ENCODE data around the gene NIPBL. TPM values are rescaled to one million over a fixed set of nuclear protein-coding genes. Genes with fewer than 3 reads are reported as not detected.

Gene NIPBL
- polyA plus RNA-seq, 1 of the 3 experiments (the other 2 are of a cell fraction) = 5.2 TPM

DNA sequence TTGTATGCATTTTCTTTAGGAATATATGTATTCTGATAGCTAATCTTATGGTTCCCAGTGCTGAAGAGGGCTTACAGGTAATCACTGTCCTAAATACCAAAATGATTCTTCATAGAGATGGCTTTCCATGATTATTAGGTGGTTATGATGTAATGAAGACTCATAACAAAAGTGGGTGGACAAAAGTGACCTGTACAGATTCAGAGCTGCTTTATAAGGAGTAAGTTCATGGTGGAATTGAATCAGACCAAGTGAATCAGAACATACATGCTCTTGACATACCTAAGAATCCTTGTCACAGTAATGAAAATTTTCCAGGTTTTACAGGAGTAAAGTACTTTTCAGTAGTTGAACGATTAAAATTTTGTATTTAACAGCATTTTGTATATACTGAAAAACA lies 105.6 kb downstream of the NIPBL start:
- ChIA-PET POLR2A (no interaction called here), CTCF (interaction anchor here (1.0 kb wide), 1 partner anchor 112 kb away, joined by 3 read pairs; no protein-coding TSS in a partner anchor)
- Histone ChIP-seq H3K4me2 (no peak overlapping the region), H3K36me3 (replicated peaks in 1 of 2; ENCODE audit: control insufficient read depth in 1 of 2, insufficient read depth in 2 of 2, low read length in 1 of 2) (peaks cover 23 to 51% of the 10 kb centered on the region in 2 experiments), H3K27ac (ENCODE audit: low read depth in 2 of 2, low read length in 1 of 2) (no peak overlapping the region), H3K9me3 (no peaks in the 10 kb centered on the region; the same call in 1 of the 2 replicates), H3K4me3 (ENCODE audit: low read depth in 2 of 2, low read length in 1 of 2) (no peak overlapping the region), H3K9ac (no peak overlapping the region), H4K20me1 (ENCODE audit: insufficient read depth) (no peaks in the 10 kb centered on the region; the same call in 1 of the 2 replicates), H3K9me2 (no peaks in the 10 kb centered on the region; the same call in 1 of the 2 replicates), H3K79me2 (ENCODE audit: insufficient read depth) (peaks cover 67% of the 10 kb centered on the region), H3K4me1 (ENCODE audit: control insufficient read depth in 1 of 2, insufficient read depth in 2 of 2, low read depth in 1 of 2, low read length in 1 of 2) (no peaks in the 10 kb centered on the region; a peak in 1 of 4 replicates), H2AFZ (ENCODE audit: low read depth) (no peak overlapping the region), H3K27me3 (ENCODE audit: insufficient read depth) (no peaks in the 10 kb centered on the region), H3F3A (replicated peaks; ENCODE audit: insufficient read depth) (peaks cover 7% of the 10 kb centered on the region)
- TF ChIP-seq, protein P1, sequence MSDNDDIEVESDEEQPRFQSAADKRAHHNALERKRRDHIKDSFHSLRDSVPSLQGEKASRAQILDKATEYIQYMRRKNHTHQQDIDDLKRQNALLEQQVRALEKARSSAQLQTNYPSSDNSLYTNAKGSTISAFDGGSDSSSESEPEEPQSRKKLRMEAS (IDR thresholded peaks at IDR 0.05; ENCODE audit: low read depth) = no peak
- TF ChIP-seq, protein P2, sequence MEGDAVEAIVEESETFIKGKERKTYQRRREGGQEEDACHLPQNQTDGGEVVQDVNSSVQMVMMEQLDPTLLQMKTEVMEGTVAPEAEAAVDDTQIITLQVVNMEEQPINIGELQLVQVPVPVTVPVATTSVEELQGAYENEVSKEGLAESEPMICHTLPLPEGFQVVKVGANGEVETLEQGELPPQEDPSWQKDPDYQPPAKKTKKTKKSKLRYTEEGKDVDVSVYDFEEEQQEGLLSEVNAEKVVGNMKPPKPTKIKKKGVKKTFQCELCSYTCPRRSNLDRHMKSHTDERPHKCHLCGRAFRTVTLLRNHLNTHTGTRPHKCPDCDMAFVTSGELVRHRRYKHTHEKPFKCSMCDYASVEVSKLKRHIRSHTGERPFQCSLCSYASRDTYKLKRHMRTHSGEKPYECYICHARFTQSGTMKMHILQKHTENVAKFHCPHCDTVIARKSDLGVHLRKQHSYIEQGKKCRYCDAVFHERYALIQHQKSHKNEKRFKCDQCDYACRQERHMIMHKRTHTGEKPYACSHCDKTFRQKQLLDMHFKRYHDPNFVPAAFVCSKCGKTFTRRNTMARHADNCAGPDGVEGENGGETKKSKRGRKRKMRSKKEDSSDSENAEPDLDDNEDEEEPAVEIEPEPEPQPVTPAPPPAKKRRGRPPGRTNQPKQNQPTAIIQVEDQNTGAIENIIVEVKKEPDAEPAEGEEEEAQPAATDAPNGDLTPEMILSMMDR (IDR thresholded peaks at IDR 0.05) = no peak
- no peak for TF ChIP-seq NFIC (IDR thresholded peaks at IDR 0.05; ENCODE audit: borderline replicate concordance)
- no peak for TF ChIP-seq NRF1 (IDR thresholded peaks at IDR 0.05; ENCODE audit: low read depth, low read length)
- no peak for TF ChIP-seq EZH2phosphoT487 (IDR thresholded peaks at IDR 0.05; ENCODE audit: borderline replicate concordance, low read depth)
- TF ChIP-seq SIN3A (IDR thresholded peaks at IDR 0.05; ENCODE audit: borderline replicate concordance, low read depth, low read length) = no peak
- DNase-seq = no peak
- WGBS (ENCODE audit: low lambda C conversion rate) = 93% methylated on average over 1 of the region's 1 CpG

DNA sequence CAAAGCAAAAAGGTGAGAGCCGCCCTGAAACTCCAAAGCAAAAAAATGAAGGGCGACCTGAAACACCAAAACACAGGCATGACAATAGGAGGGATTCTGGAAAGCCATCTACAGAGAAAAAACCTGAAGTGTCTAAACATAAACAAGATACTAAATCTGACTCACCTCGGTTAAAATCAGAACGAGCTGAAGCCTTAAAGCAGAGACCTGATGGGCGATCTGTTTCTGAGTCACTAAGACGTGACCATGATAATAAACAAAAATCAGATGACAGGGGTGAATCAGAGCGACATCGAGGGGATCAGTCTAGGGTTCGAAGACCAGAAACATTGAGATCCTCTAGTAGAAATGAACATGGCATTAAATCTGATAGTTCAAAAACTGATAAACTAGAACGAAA lies 108.8 kb downstream of the NIPBL start:
- no peaks in the 10 kb centered on the region; the same call in 1 of the 2 replicates for H3K9me2 ChIP-seq
- H3K36me3 ChIP-seq (replicated peaks in 1 of 2; ENCODE audit: control insufficient read depth in 1 of 2, insufficient read depth in 2 of 2, low read length in 1 of 2) = peaks cover 22 to 40% of the 10 kb centered on the region in 2 experiments
- no peak overlapping the region for H3K27ac ChIP-seq (ENCODE audit: low read depth in 2 of 2, low read length in 1 of 2)
- no peaks in the 10 kb centered on the region; a peak in 1 of 4 replicates for H3K4me1 ChIP-seq (ENCODE audit: control insufficient read depth in 1 of 2, insufficient read depth in 2 of 2, low read depth in 1 of 2, low read length in 1 of 2)
- H2AFZ ChIP-seq (ENCODE audit: low read depth) = no peak overlapping the region
- no peaks in the 10 kb centered on the region for H3K27me3 ChIP-seq (ENCODE audit: insufficient read depth)
- peaks cover 6% of the 10 kb centered on the region; the same call in 1 of the 2 replicates for H4K20me1 ChIP-seq (ENCODE audit: insufficient read depth)
- DNase-seq = no peak
- POLR2A ChIA-PET = no interaction called here
- no peaks in the 10 kb centered on the region for H3K9me3 ChIP-seq
- H3F3A ChIP-seq (replicated peaks; ENCODE audit: insufficient read depth) = peaks cover 10% of the 10 kb centered on the region
- CTCF ChIA-PET = no interaction called here
- H3K4me3 ChIP-seq (ENCODE audit: low read depth in 2 of 2, low read length in 1 of 2) = no peak overlapping the region
- H3K4me2 ChIP-seq = no peak overlapping the region
- peaks cover 42% of the 10 kb centered on the region for H3K79me2 ChIP-seq (ENCODE audit: insufficient read depth)
- no peak overlapping the region for H3K9ac ChIP-seq
- 93% methylated on average over 10 of the region's 10 CpGs for WGBS (ENCODE audit: low lambda C conversion rate)
- TF ChIP-seq ELF1 (IDR thresholded peaks at IDR 0.05) (no peak), FOXJ3 (CRISPR knock-in tag; IDR thresholded peaks at IDR 0.05) (no peak), MEF2A (IDR thresholded peaks at IDR 0.05; ENCODE audit: borderline replicate concordance, low read depth) (no peak), NFIC (IDR thresholded peaks at IDR 0.05; ENCODE audit: borderline replicate concordance) (no peak), SMC3 (IDR thresholded peaks at IDR 0.05; ENCODE audit: low read depth, low read length) (no peak), GATA2 (CRISPR knock-in tag; IDR thresholded peaks at IDR 0.05) (no peak), FOXM1 (IDR thresholded peaks at IDR 0.05; ENCODE audit: low read depth) (no peak), RCOR1 (IDR thresholded peaks at IDR 0.05; ENCODE audit: low read length) (no peak), EZH2phosphoT487 (IDR thresholded peaks at IDR 0.05; ENCODE audit: borderline replicate concordance, low read depth) (no peak)
- TF ChIP-seq, protein P3, sequence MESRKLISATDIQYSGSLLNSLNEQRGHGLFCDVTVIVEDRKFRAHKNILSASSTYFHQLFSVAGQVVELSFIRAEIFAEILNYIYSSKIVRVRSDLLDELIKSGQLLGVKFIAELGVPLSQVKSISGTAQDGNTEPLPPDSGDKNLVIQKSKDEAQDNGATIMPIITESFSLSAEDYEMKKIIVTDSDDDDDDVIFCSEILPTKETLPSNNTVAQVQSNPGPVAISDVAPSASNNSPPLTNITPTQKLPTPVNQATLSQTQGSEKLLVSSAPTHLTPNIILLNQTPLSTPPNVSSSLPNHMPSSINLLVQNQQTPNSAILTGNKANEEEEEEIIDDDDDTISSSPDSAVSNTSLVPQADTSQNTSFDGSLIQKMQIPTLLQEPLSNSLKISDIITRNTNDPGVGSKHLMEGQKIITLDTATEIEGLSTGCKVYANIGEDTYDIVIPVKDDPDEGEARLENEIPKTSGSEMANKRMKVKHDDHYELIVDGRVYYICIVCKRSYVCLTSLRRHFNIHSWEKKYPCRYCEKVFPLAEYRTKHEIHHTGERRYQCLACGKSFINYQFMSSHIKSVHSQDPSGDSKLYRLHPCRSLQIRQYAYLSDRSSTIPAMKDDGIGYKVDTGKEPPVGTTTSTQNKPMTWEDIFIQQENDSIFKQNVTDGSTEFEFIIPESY (IDR thresholded peaks at IDR 0.05; ENCODE audit: borderline replicate concordance, low read depth) = no peak
- TF ChIP-seq, protein P4, sequence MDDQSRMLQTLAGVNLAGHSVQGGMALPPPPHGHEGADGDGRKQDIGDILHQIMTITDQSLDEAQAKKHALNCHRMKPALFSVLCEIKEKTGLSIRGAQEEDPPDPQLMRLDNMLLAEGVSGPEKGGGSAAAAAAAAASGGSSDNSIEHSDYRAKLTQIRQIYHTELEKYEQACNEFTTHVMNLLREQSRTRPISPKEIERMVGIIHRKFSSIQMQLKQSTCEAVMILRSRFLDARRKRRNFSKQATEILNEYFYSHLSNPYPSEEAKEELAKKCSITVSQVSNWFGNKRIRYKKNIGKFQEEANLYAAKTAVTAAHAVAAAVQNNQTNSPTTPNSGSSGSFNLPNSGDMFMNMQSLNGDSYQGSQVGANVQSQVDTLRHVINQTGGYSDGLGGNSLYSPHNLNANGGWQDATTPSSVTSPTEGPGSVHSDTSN (IDR thresholded peaks at IDR 0.05) = no peak
- TF ChIP-seq, protein P2 (IDR thresholded peaks at IDR 0.05) = no peak
- TF ChIP-seq, protein P5, sequence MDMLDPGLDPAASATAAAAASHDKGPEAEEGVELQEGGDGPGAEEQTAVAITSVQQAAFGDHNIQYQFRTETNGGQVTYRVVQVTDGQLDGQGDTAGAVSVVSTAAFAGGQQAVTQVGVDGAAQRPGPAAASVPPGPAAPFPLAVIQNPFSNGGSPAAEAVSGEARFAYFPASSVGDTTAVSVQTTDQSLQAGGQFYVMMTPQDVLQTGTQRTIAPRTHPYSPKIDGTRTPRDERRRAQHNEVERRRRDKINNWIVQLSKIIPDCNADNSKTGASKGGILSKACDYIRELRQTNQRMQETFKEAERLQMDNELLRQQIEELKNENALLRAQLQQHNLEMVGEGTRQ (IDR thresholded peaks at IDR 0.05; ENCODE audit: borderline replicate concordance, low read depth, low read length) = no peak
- TF ChIP-seq, protein P1 (IDR thresholded peaks at IDR 0.05; ENCODE audit: low read depth) = no peak

Data from SK-N-SH (cell line).